Activated T-cell treated with anti-CD3 and anti-CD28 coated beads, Interleukin-2, amount 50 U/mL, for 72 hours (primary cell): ENCODE results near the gene MAP1A. TPM values are rescaled to one million over a fixed set of nuclear protein-coding genes. Genes with fewer than 3 reads are reported as not detected.

Experiments
- ATAC-seq, 2 donors: fragments of 150-1000 bp; cut with Tn5 transposase; replicated peaks in 1 of 2; 2 replicates each; pipeline ENCODE4 v1.10.0; 2021; ENCODE audit warnings: moderate library complexity in 2 of 2, mild to moderate bottlenecking in 1 of 2
- DNase-seq, 2 donors: peaks; one replicate each; pipeline ENCODE4 v3.0.0; 2021 to 2022; ENCODE audit warnings: mixed read lengths in 1 of 2
- H3K27ac Mint-ChIP-seq: one replicate; pipeline ENCODE4 v1.8.0; 2022; ENCODE audit warnings: mild to moderate bottlenecking, moderate library complexity, mixed read lengths
- H3K27me3 Mint-ChIP-seq: one replicate; pipeline ENCODE4 v1.8.0; 2022; ENCODE audit warnings: low read depth, mixed read lengths
- H3K36me3 Mint-ChIP-seq, 2 donors: one replicate each; pipeline ENCODE4 v1.8.0; 2022; ENCODE audit warnings: mixed read lengths in 2 of 2, mild to moderate bottlenecking in 1 of 2; ENCODE audit not compliant: insufficient read depth in 2 of 2
- H3K4me1 Mint-ChIP-seq: one replicate; pipeline ENCODE4 v1.8.0; 2022; ENCODE audit warnings: low read depth, mixed read lengths
- H3K4me3 Mint-ChIP-seq, 2 donors: one replicate each; pipeline ENCODE4 v1.8.0; 2022; ENCODE audit warnings: mild to moderate bottlenecking in 2 of 2, mixed read lengths in 2 of 2, moderate library complexity in 2 of 2
- H3K9me3 Mint-ChIP-seq, 2 donors: one replicate each; pipeline ENCODE4 v1.8.0; 2022; ENCODE audit warnings: mixed read lengths in 2 of 2
- total RNA-seq, 2 donors: library from RNA; stranded (reverse); gene quantifications; one replicate each; pipeline ENCODE4 v1.2.3, GENCODE V29; 2022

MAP1A gene
- total RNA-seq, 2 donors from 2014 or later = 0.82 to 1.8 TPM

GRCh38 chr15:43515741-43516140 lies 1.7 kb upstream of the MAP1A start:
- no peak overlapping the region for H3K4me3 Mint-ChIP-seq
- H3K9me3 Mint-ChIP-seq = no peaks in the 10 kb centered on the region
- ATAC-seq (no peak), DNase-seq (no peak)
- H3K36me3 Mint-ChIP-seq = no peaks in the 10 kb centered on the region
- H3K27me3 Mint-ChIP-seq = peaks cover 53% of the 10 kb centered on the region
- peaks cover 61% of the 10 kb centered on the region for H3K4me1 Mint-ChIP-seq
- no peak overlapping the region for H3K27ac Mint-ChIP-seq

DNA sequence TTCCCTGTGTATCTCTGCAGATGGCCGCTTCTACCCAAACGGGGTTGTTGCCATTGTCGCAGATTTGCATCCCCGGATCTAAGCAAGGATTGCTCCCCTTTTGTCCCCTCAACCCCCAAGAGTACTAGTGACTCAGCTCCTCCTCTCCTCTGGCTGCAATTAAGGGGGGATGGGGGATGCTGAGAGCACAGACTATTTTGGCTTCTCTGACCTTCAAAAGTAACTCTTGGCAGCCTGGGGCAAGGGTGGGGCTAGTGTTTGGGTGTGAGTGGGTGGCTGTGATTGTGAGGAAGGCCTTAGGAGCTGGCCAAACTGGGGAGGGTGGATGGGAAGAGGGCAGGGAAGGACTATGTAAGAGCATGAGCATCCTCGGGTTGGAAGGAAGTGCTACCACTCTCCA lies 1.2 kb upstream of the MAP1A start:
- Mint-ChIP-seq H3K4me1 (peaks cover 58% of the 10 kb centered on the region), H3K27ac (no peak overlapping the region), H3K27me3 (peaks cover 53% of the 10 kb centered on the region), H3K4me3 (no peak overlapping the region), H3K36me3 (no peaks in the 10 kb centered on the region), H3K9me3 (no peaks in the 10 kb centered on the region)
- ATAC-seq (no peak), DNase-seq (no peak)

DNA sequence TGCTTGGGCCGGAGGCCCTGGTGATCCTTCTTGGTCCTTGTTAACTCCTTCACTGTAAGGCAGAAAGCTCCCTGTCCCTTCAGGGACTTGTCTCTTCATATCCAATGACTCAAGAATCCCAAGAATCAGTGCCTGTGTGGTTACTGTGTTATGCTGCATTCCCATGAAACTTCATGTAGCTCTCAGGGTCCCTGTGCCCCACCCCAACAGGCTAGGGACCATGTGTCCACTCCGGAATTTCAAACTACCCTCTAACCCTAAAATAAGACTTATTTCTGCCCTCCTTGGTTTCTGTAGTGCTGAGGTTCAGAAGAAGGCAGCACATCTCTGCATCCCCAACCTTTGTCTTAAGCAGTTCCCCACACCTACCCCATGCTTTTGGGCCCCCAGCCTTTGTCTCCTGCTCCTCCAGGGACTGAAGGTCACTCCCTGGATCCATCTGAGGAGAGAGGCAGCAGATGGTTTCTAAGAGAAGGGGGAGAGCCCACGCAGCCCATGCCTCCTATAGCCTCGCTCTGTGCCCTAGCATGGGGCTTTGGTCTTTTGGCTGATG lies 531 bp upstream of the MAP1A start:
- no peak overlapping the region for H3K27ac Mint-ChIP-seq
- no peaks in the 10 kb centered on the region for H3K36me3 Mint-ChIP-seq
- peaks cover 47% of the 10 kb centered on the region for H3K27me3 Mint-ChIP-seq
- no peak for DNase-seq
- peak overlapping the region in 1 of 2 donors; percentile 55 for H3K4me3 Mint-ChIP-seq
- no peak for ATAC-seq
- H3K4me1 Mint-ChIP-seq = peaks cover 53% of the 10 kb centered on the region
- no peaks in the 10 kb centered on the region for H3K9me3 Mint-ChIP-seq

- H3K9me3 Mint-ChIP-seq = no peaks in the 10 kb centered on the region
- peak; percentile 48 to 55 for ATAC-seq
- peaks cover 52% of the 10 kb centered on the region for H3K4me1 Mint-ChIP-seq
- H3K27me3 Mint-ChIP-seq = peaks cover 38% of the 10 kb centered on the region
- H3K36me3 Mint-ChIP-seq = no peaks in the 10 kb centered on the region
- peak overlapping the region in 1 of 2 donors; percentile 83 for H3K4me3 Mint-ChIP-seq
- DNase-seq = peak in 1 of 2 donors; percentile 21
- no peak overlapping the region for H3K27ac Mint-ChIP-seq
Measured at GRCh38 chr15:43518197-43518761, 871 bp downstream of the MAP1A start.

DNA sequence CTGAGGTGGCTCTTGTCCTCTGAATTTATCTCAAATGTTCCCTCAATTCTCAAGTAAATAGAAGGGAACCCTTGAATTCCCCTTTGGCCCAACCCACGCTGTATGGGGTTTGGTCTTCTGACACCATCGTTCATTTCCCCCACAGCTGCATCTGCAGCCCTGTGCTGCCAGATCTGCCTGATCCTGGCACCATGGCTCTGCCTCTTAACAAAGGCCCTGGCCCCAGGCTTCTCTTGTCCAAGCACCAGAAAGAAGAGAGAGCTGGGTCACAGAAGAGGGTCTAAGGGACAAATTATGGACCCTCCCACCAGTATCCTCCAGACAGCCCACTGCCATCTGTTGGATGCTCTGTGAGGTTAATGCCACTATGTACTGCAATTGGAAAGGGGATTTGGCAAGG lies 1.8 kb downstream of the MAP1A start:
- H3K36me3 Mint-ChIP-seq = no peaks in the 10 kb centered on the region
- H3K4me1 Mint-ChIP-seq = peaks cover 43% of the 10 kb centered on the region
- peak overlapping the region; percentile 43 for H3K27ac Mint-ChIP-seq
- H3K27me3 Mint-ChIP-seq = peaks cover 38% of the 10 kb centered on the region
- H3K4me3 Mint-ChIP-seq = peak overlapping the region in 1 of 2 donors; percentile 15
- no peak for ATAC-seq
- no peak for DNase-seq
- H3K9me3 Mint-ChIP-seq = no peaks in the 10 kb centered on the region

- DNase-seq (no peak), ATAC-seq (no peak)
- peaks cover 38% of the 10 kb centered on the region for H3K27me3 Mint-ChIP-seq
- no peaks in the 10 kb centered on the region for H3K36me3 Mint-ChIP-seq
- peaks cover 42% of the 10 kb centered on the region for H3K4me1 Mint-ChIP-seq
- H3K9me3 Mint-ChIP-seq = no peaks in the 10 kb centered on the region
- H3K27ac Mint-ChIP-seq = no peak overlapping the region
- no peak overlapping the region for H3K4me3 Mint-ChIP-seq
Measured at GRCh38 chr15:43520138-43520537, 2.7 kb downstream of the MAP1A start.

DNA sequence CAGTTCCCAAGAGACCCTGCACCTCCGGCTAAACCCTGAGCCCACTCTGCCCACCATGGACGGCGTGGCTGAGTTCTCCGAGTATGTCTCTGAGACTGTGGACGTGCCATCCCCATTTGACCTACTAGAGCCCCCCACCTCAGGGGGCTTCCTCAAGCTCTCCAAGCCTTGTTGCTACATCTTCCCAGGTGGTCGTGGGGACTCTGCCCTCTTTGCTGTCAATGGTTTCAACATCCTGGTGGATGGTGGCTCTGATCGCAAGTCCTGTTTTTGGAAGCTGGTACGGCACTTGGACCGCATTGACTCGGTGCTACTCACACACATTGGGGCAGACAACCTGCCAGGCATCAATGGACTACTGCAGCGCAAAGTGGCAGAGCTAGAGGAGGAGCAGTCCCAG lies 4.0 kb downstream of the MAP1A start:
- Mint-ChIP-seq H3K4me3 (no peak overlapping the region), H3K27ac (no peak overlapping the region), H3K9me3 (no peaks in the 10 kb centered on the region), H3K36me3 (no peaks in the 10 kb centered on the region), H3K4me1 (peaks cover 40% of the 10 kb centered on the region), H3K27me3 (peaks cover 33% of the 10 kb centered on the region)
- DNase-seq (no peak), ATAC-seq (no peak)

GRCh38 chr15:43522247-43522646 lies 4.8 kb downstream of the MAP1A start:
- peaks cover 25% of the 10 kb centered on the region for H3K27me3 Mint-ChIP-seq
- ATAC-seq (no peak), DNase-seq (no peak)
- H3K9me3 Mint-ChIP-seq = no peaks in the 10 kb centered on the region
- peaks cover 32% of the 10 kb centered on the region for H3K4me1 Mint-ChIP-seq
- no peak overlapping the region for H3K4me3 Mint-ChIP-seq
- H3K36me3 Mint-ChIP-seq = no peaks in the 10 kb centered on the region
- H3K27ac Mint-ChIP-seq = no peak overlapping the region

- Mint-ChIP-seq H3K9me3 (no peaks in the 10 kb centered on the region), H3K27me3 (peaks cover 11% of the 10 kb centered on the region), H3K27ac (no peak overlapping the region), H3K4me3 (no peak overlapping the region), H3K4me1 (peaks cover 18% of the 10 kb centered on the region), H3K36me3 (no peaks in the 10 kb centered on the region)
- DNase-seq (no peak), ATAC-seq (no peak)
Measured at GRCh38 chr15:43523646-43524045, 6.2 kb downstream of the MAP1A start.

DNA sequence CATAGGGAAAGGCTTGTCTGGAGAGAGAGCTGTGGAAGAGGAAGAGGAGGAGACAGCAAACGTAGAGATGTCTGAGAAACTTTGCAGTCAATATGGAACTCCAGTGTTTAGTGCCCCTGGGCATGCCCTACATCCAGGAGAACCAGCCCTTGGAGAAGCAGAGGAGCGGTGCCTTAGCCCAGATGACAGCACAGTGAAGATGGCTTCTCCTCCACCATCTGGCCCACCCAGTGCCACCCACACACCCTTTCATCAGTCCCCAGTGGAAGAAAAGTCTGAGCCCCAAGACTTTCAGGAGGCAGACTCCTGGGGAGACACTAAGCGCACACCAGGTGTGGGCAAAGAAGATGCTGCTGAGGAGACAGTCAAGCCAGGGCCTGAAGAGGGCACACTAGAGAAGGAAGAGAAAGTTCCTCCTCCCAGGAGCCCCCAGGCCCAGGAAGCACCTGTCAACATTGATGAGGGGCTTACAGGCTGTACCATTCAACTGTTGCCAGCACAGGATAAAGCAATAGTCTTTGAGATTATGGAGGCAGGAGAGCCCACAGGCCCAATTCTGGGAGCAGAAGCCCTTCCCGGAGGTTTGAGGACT lies 6.9 kb downstream of the MAP1A start:
- Mint-ChIP-seq H3K36me3 (no peaks in the 10 kb centered on the region), H3K4me3 (no peak overlapping the region), H3K27ac (no peak overlapping the region), H3K27me3 (peaks cover 5% of the 10 kb centered on the region), H3K4me1 (peaks cover 11% of the 10 kb centered on the region), H3K9me3 (no peaks in the 10 kb centered on the region)
- ATAC-seq (no peak), DNase-seq (no peak)

DNA sequence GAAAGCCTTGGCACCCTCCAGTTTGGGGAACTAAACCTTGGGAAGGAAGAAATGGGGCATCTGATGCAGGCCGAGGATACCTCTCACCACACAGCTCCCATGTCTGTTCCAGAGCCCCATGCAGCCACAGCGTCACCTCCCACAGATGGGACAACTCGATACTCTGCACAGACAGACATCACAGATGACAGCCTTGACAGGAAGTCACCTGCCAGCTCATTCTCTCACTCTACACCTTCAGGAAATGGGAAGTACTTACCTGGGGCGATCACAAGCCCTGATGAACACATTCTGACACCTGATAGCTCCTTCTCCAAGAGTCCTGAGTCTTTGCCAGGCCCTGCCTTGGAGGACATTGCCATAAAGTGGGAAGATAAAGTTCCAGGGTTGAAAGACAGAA lies 7.7 kb downstream of the MAP1A start:
- ATAC-seq (peak; percentile 29 to 41), DNase-seq (no peak)
- Mint-ChIP-seq H3K4me1 (peaks cover 8% of the 10 kb centered on the region), H3K27ac (no peak overlapping the region), H3K36me3 (no peaks in the 10 kb centered on the region), H3K27me3 (no peaks in the 10 kb centered on the region), H3K4me3 (no peak overlapping the region), H3K9me3 (no peaks in the 10 kb centered on the region)

- DNase-seq = no peak
- no peaks in the 10 kb centered on the region for H3K36me3 Mint-ChIP-seq
- no peaks in the 10 kb centered on the region for H3K27me3 Mint-ChIP-seq
- peaks cover 8% of the 10 kb centered on the region for H3K4me1 Mint-ChIP-seq
- no peaks in the 10 kb centered on the region for H3K9me3 Mint-ChIP-seq
- ATAC-seq = no peak
- no peak overlapping the region for H3K4me3 Mint-ChIP-seq
- H3K27ac Mint-ChIP-seq = no peak overlapping the region
Measured at GRCh38 chr15:43526261-43526930, 9.0 kb downstream of the MAP1A start.

- peaks cover 8% of the 10 kb centered on the region for H3K4me1 Mint-ChIP-seq
- ATAC-seq (no peak), DNase-seq (no peak)
- H3K27me3 Mint-ChIP-seq = no peaks in the 10 kb centered on the region
- H3K4me3 Mint-ChIP-seq = no peak overlapping the region
- no peak overlapping the region for H3K27ac Mint-ChIP-seq
- H3K36me3 Mint-ChIP-seq = no peaks in the 10 kb centered on the region
- no peaks in the 10 kb centered on the region for H3K9me3 Mint-ChIP-seq
Measured at GRCh38 chr15:43527016-43527801, 9.8 kb downstream of the MAP1A start.
